GM18867 (cell line): ENCODE data around the gene AKAP9.
"Not testable (repeated sequence)": the region's sequence is repeated elsewhere in the genome, so short reads cannot be mapped to it uniquely, and the experiment has no call there.

Source experiments
- ATAC-seq: cut with Tn5 transposase; IDR thresholded peaks from one replicate; pipeline ENCODE4 v1.9.1; 2021; ENCODE audit warnings: mild to moderate bottlenecking, moderate library complexity; ENCODE audit not compliant: unreplicated experiment

The AKAP9 gene

DNA sequence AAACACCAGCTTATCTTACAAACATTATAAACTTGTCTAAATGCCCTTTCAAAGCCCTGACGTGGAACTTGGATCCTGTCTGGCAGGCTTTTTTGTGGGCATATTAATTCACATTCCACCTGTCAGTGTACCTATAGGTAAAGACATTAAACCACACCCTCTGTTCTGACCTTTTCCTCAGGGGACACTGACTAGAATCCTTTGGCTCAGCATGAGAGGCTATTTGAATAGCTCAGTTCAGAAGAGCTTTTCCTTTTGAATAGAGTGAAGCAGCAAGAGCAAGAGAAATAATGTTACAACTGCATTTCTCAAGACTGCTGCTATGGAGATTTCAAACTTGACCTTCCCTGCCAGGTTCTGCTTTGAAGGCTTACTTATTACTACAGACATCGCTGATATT lies 116.7 kb downstream of the AKAP9 start:
- no peak for ATAC-seq

DNA sequence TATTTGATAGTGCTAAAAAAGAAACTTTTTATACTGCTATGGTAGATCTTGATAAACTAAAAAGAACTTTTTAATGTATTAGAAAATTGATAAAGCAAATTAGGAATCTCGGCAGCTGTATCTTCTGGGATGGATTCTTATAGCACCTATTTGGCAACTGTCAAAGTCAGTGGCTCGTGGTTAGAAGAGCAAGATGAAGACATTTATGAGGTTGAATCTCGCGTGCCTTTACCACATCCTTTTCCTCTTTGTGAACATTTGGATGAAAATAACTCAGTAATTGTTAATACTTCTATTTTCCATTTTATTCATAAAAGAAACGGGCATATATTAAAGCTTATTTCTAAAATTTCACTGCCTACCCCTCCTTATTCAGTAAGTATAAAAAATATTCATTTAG lies 117.4 kb downstream of the AKAP9 start:
- ATAC-seq: no peak

DNA sequence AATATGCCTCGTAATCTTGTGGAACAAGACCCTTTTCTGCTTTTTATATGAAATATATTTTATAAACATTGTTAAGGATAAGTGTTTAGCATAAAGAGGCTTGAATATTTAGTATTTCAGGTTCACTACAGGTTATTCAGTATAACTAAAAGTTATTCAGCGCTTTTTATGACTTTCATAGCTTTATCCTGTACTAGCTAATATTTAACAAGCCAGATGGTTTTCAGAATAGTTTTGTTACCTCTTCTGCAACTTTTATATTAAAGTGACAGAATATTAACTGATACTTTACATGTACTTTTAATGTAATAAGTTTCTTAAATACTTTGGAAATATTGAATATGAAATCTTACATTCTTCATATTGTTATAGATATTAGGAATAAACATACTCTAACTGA lies 118.2 kb downstream of the AKAP9 start:
- ATAC-seq: no peak

DNA sequence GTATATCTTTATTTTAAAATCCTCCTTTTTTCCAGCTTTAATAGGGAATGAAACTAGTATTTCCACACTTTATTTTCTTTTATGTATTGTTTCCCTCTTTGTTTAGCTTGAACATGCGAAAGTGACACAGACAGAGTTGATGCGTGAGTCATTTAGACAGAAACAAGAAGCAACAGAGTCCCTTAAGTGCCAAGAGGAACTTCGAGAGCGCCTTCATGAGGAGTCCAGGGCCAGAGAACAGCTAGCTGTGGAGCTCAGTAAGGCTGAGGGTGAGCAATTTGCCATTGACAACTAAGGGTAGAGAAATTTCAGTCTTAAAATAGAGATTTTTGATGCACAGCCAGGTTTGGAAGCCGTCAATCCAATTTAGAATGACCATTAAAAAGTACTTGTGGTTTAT lies 120.5 kb downstream of the AKAP9 start:
- ATAC-seq: no peak

DNA sequence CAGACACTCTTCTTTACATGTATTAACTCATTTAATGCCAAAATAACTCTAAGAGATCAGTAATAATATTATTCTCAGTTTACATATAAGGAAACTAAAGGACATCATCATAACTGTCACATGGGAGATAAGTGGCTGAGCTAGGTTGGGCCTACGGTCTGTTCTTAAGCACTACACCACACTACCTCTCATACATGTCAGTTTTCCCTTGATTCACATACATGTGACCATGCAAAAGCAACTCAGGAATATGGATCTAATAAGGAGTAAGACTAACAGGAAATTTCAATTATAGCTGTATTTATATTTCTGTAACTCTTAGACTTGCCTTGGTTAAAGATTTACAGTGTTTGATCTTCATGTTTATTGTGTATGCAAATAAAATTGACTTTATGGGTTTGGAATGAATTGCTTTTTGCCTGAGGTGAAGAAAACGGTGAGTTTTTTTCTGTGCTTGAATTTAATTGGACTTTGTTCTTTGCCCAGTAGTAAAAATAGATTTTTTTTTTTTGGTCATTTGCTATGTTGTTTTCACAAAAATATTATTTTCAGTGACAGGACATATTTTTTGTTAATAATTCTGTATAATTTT lies 123.9 kb downstream of the AKAP9 start:
- ATAC-seq: no peak

DNA sequence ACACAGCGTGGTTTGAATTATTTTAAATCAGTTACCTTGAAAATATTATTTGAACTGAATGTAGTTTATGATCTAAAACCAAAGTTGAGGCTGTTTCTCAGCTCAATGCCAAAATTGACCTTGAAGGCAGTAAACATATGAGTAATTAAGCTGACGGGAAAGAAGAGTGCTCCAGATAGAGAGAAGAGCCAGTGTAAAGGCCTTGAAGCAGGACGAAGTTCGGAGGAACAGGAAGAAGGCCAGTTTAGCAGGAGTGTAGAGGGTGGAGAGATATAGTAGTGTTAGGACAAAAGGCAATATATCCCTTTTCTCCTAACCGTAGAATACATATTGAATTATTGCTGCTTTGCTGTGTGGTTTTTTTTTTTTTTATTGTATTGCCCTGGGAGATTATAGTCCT lies 130.4 kb downstream of the AKAP9 start:
- ATAC-seq: no peak

DNA sequence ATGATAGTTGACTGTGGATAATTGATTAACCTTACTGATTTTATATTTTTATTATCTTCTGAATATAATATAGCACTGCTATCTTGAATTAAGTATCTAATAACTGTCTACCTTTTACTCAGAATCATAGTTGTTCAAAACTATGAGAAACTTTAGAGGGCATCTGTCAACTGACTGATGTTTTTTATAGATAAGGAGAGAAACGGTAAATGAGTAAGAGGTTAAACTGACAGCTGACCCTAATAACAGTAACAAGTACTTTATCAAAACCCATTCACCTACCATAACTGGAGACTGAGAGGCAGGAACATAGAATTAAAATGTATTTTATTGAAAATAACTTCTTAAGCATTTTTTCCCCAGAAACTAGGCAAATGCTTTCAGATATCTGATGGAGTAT lies 131.5 kb downstream of the AKAP9 start:
- ATAC-seq: no peak

DNA sequence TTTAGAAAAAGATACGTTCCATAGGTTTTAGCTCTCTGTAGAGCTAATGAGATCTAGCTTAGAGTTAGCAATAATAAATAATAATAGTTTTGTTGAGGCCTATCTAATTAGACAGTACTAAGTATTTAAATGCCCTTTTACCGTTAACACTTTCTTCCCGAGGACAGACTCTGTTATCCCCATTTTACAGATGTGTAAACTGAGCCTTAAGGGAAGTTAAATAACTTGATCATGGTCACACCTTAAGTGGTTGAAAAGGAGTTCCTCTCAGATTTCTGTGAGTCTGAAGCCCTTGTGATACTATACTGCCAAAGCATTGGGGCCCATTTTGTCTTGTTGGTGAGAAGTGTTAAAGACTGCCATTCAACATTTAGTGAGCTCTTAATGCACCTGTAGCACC lies 132.0 kb downstream of the AKAP9 start:
- ATAC-seq: no peak

DNA sequence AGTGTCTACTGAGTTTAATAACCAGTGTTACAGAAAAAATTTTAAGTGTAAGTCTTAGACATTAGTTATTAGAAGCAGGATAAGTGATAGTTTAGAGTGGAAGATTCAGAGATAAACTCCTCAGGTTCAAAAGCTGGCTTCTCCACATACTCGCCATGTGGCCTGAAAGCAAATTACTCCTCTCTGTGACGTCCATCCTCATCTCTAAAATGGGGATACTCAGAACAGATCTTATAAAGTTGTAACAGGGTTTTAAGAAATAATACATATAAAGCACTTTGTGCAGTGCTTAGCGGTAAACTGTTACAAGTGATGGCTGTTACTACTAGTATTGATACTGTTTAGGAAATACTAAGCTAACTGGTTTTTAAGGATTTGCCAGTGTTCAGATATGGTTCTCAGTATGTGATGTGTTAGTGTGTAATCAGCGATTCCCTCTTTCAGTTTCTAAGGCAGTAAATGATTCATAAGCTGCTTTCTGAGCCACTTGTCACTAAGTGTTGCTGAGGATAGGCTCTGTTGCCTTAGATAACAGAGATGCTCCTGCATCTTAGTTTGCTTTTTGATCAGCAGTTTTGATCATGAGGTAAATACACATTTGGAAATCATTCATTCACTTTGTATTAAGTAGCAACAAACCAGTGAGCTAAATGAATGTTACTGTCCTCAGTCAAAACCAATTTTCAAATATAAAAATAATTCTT lies 134.9 kb downstream of the AKAP9 start:
- peak; percentile 90 for ATAC-seq

DNA sequence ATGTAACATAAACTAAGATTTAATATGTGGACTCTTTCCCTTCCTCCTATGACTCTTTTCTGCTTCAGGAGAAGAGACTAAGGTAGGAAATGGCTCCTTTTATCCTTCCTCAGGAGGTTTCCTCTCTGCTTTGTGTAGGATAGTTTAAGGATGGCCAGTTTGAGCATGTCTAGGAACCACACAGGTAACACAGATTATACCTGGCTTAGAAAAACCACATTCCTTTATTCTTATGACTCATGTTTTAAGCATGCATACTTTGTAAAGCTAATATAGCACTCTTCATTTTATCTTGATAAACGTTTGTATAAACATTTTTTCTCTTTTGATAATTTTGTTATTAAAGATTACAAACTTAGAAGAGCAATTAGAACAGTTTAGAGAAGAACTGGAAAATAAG lies 135.8 kb downstream of the AKAP9 start:
- no peak for ATAC-seq

DNA sequence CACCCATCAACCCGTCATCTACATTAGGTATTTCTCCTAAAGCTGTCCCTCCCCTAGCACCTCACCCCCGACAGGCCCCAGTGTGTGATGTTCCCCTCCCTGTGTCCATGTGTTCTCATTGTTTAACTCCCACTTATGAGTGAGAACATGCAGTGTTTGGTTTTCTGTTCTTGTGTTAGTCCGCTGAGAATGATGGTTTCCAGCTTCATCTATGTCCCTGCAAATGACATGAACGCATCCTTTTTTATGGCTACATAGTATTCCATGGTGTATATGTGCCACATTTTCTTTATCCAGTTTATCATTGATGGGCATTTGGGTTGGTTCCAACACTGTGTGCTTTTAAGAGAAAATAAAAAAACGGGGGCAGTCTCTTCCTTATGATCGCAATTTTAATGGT lies 143.3 kb downstream of the AKAP9 start:
- not testable (repeated sequence) for ATAC-seq

DNA sequence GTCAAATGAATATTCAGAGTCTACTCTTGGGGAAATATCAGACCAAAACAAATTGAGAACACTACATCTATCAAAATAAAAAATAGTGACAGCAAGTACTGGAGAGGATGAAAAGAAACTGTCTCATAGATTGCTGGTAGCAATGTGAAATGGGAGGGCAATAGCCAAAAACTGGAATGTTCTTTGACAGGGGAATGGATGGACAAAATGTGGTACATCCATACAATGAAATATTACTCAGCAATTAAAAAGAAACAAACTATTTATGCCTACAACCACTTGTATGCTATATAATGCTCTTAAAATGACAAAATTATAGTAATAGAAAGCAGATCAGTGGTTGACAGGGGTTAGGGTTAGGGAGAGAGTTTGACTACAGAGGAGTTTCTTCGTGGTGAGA lies 147.6 kb downstream of the AKAP9 start:
- ATAC-seq: no peak

DNA sequence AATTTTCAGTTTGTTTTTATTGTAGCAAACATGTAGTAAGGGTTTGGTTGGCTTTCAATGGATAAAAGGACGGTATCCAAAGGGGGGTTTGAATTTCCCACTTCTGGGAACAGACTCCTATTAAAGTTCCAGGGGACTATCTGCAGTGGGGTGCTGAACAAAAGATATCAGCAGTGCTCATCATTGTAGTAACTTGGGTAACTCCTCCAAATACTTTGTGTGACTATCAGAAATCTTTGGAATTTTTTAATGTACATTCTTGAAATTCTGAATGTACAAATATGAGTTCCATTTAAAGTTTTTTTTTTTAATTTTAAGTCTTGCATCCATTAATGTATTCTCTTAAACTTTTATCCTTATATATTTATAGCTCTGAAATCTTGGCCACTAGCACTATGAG lies 151.5 kb downstream of the AKAP9 start:
- no peak for ATAC-seq

DNA sequence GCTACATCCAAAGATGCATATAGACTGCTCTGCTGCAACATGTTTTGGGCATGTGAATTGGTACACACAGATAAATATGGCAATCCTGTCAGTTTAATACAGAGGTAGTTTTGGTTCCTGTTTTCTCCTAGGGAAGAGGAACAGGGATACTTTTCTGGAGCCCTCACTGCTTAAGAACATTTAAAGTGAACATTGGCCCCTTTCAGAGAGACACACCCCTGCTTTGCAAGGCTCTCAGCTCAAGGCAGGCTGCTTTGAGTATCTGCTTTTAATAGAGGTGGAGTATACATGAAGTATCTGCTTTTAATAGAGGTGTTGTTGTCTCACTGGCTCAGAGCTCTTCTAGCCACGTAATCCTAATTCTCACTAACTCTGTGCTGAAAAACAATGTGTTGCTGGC lies 154.7 kb downstream of the AKAP9 start:
- no peak for ATAC-seq

DNA sequence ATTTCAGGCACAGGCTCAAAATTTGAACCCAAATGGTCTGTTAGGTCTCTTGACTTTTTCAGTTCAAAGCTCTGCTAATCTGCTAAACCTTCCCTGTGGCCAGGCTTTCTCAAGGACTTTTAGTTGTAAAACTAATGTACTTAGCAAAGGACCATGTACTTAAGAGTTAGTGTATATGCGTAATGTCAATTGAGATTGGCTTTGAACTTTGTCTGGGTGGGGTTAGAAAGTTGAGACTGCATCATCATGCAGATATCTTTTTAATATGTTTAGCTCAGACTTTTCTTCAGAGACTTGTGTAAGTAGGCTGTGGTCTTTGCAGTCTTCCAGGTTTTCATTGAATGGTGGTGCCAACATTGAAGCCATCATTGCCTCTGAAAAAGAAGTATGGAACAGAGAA lies 159.9 kb downstream of the AKAP9 start:
- no peak for ATAC-seq

DNA sequence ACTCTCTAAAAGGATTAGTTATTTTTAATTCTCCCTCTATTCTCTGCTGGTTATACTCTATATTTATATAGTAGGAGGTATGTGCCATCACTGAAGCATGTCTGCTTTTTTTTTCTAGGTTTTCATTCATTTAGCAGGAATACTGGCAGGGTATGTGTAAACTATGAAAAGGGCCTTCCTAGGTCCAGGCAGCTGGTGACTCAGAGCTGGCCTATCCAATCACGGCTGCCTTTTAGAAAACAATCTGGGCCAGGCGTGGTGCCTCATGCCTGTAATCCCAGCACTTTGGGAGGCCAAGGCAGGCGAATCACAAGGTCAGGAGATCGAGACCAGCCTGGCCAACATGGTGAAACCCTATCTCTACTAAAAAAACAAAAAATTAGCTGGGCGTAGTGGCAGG lies 162.2 kb downstream of the AKAP9 start:
- ATAC-seq: not testable (repeated sequence)

DNA sequence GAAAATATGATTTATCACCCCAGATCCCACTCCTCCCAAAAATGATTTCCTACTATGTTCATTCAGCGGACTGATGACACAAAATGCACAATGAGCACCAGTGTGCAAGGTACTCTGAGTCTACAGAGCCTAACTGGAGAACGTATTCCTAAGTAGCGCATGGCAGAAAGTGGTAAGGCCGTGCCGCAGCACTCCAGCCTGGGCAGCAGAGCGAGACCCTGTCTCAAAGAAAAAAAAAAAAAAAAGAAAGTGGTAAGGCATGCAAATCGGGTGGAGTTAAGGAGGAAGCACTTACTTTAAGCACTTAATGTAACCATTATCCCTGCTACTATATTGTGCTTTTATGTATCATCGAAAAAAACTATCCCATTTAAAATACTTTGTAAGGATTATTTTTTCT lies 168.2 kb downstream of the AKAP9 start:
- no peak for ATAC-seq

DNA sequence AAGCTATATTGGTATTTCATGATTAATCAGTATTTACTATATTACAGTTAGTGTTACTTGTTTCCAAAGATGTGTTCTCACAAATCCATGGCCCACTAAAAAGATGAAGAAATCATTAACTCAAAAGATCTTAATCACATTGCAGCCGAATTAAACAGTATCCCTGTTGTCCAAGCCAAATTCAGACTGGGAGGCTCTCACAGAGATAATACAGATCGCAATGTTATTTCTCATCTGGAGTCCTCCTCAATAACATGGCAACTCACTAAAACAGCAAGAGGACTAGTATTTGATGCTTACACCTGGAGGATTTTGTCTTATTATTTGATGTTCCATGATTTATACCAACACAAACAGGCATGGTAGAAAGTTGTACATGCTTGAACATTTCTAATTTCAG lies 170.2 kb downstream of the AKAP9 start:
- ATAC-seq: no peak

DNA sequence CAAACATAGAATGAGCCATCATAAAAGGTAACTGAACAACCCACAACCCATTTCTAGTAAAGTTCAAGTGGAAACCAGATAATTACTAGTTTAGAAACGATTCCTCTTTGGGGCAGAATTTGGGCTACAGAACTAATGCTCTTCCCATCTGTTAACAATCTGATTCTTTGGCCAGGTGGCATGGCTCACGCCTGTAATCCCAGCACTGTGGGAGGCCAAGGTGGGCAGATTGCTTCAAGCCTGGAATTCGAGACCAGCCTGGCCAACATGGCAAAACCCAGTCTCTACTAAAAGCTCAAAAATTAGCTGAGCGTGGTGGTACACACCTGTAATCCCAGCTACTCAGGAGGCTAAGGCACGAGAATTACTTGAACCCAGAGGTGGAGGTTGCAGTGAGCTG lies 175.2 kb downstream of the AKAP9 start:
- ATAC-seq: no peak

DNA sequence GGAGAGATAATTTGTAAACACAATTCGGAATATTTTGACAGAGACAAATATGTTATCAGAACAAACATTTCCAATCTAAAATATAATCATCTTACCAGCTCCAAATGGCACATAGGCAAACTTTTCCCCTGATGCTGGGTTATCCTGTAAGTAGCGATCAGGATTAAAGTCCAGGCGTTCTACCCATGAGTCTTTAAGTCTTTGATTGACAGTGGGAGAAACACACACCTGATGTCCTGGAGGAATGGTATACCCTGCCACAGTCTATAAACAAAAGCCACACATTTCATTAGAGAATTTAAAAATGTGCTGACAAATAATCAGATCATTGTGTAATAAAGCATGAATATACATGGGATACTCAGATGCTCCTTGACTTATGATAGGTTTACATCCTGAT lies 176.3 kb downstream of the AKAP9 start:
- no peak for ATAC-seq

DNA sequence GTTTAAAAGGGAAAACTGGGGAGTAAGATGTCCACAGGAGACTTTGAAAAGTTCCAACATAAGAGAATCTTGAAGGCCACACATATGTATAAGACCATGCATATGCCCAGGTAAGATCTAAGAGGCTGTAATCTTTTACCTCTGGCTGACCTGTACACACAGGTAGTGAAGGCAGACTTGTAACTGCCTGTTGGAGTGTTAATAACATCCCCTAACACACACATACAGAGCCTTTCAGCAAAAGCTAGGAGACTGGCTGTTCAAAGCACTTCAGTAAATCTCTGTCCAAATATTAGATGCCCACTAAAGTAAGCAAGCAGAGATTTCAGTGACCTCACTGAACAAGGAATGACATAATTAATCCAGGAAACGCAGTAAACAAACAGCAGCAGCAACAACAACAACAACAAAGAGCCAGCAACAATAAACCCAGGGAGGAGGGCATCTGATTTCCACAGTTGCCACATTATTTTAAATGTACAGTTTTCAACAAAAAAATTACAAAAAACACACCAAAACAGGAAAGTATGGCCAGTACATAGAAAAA lies 178.6 kb downstream of the AKAP9 start:
- ATAC-seq: no peak

DNA sequence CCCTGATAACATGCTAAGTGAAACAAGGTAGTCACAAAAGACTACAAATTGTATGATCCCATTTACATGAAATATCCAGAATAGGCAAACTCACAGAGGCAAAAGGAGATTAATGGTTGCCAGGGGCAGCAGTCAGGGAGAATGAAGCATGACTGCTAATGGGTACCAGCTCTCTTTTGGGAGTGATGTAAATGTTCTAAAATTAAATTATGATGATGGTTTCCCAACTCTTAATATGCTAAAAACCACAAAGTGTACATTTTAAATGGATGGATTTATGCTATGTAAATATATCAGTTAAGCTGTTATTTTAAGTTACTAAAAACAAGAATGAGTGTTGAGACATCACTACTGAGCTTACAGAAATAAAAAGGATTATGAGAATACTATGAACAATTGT lies 181.0 kb downstream of the AKAP9 start:
- ATAC-seq: no peak

DNA sequence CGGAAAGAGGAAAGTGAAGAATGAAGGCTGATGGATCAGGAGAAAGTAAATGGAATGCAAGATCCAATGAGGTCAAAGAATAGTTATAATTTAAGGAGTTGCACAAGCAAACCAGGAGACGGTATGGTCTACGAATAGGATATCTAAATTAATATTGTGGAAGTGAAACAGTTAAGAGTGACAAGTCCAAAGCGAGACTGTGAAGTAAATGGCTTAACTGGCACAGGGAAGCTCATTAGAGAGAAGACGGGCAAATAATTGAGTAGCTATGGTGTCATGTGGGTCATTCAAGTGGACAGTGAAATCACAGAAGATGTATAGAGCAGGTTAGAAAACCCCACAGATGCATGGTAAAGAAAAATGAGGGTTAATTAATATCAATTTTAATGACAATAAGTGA lies 190.4 kb downstream of the AKAP9 start:
- ATAC-seq: no peak
